LoVo (cell line): Measurements from ENCODE around the gene VMO1.

Source experiments
- DNase-seq: peaks from one replicate; pipeline ENCODE4 v3.0.0-alpha.2; 2016; ENCODE audit warnings: low spot score

VMO1 gene

GRCh38 chr17:4759776-4760236 is 26.4 kb downstream of the VMO1 start:
- DNase-seq = no peak

- DNase-seq = no peak
Measured at GRCh38 chr17:4753392-4753791, 32.8 kb downstream of the VMO1 start.

- no peak for DNase-seq
Measured at GRCh38 chr17:4751932-4752331, 34.2 kb downstream of the VMO1 start.

- DNase-seq = no peak
Measured at GRCh38 chr17:4750606-4751005, 35.6 kb downstream of the VMO1 start.

- DNase-seq = no peak
Measured at GRCh38 chr17:4748686-4749085, 37.5 kb downstream of the VMO1 start.

GRCh38 chr17:4747847-4748246 is 38.3 kb downstream of the VMO1 start:
- no peak for DNase-seq

- DNase-seq = no peak
Measured at GRCh38 chr17:4744999-4745969, 40.9 kb downstream of the VMO1 start.

GRCh38 chr17:4743898-4744297 is 42.3 kb downstream of the VMO1 start:
- DNase-seq = no peak

- no peak for DNase-seq
Measured at GRCh38 chr17:4743216-4743615, 42.9 kb downstream of the VMO1 start.

GRCh38 chr17:4742629-4743028 is 43.5 kb downstream of the VMO1 start:
- DNase-seq = no peak

GRCh38 chr17:4742133-4742532 is 44.0 kb downstream of the VMO1 start:
- DNase-seq = no peak

- no peak for DNase-seq
Measured at GRCh38 chr17:4741544-4741943, 44.6 kb downstream of the VMO1 start.

- no peak for DNase-seq
Measured at GRCh38 chr17:4740584-4740983, 45.6 kb downstream of the VMO1 start.

GRCh38 chr17:4740025-4740351 is 46.2 kb downstream of the VMO1 start:
- DNase-seq = no peak

- DNase-seq = peak; percentile 58
Measured at GRCh38 chr17:4739122-4740024, 46.8 kb downstream of the VMO1 start, which contains the start of the genes CXCL16 and ZMYND15. Gene CXCL16 (minus strand): TSS chr17:4739928. CDS start chr17:4739339, 589 bp downstream. Gene ZMYND15 (plus strand): TSS chr17:4739833. CDS start chr17:4740549, 716 bp downstream.

- peak; percentile 64 for DNase-seq
Measured at GRCh38 chr17:4738136-4739121, 47.7 kb downstream of the VMO1 start.

- DNase-seq = no peak
Measured at GRCh38 chr17:4735876-4736651, 50.1 kb downstream of the VMO1 start.
